Endodermal cell (in vitro differentiated cells): Measurements from ENCODE around the gene PNISR. TPM values are rescaled to one million over a fixed set of nuclear protein-coding genes. Genes with fewer than 3 reads are reported as not detected.

Source experiments
- DNase-seq: peaks from one replicate; pipeline ENCODE4 v3.0.0-alpha.2; 2017
- H3K27ac ChIP-seq: 2 replicates; pipeline ENCODE4 v1.5.1; 2013; ENCODE audit warnings: mild to moderate bottlenecking, low read depth, low read length, moderate library complexity
- H3K27me3 ChIP-seq: 2 replicates; pipeline ENCODE4 v1.6.1; 2013; ENCODE audit warnings: mild to moderate bottlenecking, low read length, moderate library complexity; ENCODE audit not compliant: insufficient read depth, control insufficient read depth, poor library complexity, severe bottlenecking
- H3K36me3 ChIP-seq: 2 replicates; pipeline ENCODE4 v1.7.0; 2013; ENCODE audit warnings: mild to moderate bottlenecking, low read length, moderate library complexity; ENCODE audit not compliant: control insufficient read depth, insufficient read depth
- H3K4me1 ChIP-seq: one replicate; pipeline ENCODE4 v1.7.0; 2013; ENCODE audit warnings: low read length; ENCODE audit not compliant: control insufficient read depth, insufficient read depth
- H3K4me3 ChIP-seq: 2 replicates; pipeline ENCODE4 v1.5.1; 2013; ENCODE audit warnings: mild to moderate bottlenecking, low read length, moderate library complexity
- H3K9ac ChIP-seq: 2 replicates; pipeline ENCODE4 v1.6.1; 2013; ENCODE audit warnings: mild to moderate bottlenecking, low read length, moderate library complexity; ENCODE audit not compliant: poor library complexity, severe bottlenecking; ENCODE audit errors: extremely low read depth
- H3K9me3 ChIP-seq: 2 replicates; pipeline ENCODE4 v1.6.1; 2013; ENCODE audit warnings: mild to moderate bottlenecking, low read length, moderate library complexity; ENCODE audit not compliant: control insufficient read depth
- H3K27ac Mint-ChIP-seq: 2 replicates; pipeline ENCODE4 v1.8.0; 2020; ENCODE audit warnings: mixed read lengths
- H3K27me3 Mint-ChIP-seq: 2 replicates; pipeline ENCODE4 v1.8.0; 2021; ENCODE audit warnings: mild to moderate bottlenecking, mixed read lengths; ENCODE audit not compliant: insufficient read depth
- H3K36me3 Mint-ChIP-seq: 2 replicates; pipeline ENCODE4 v1.8.0; 2020; ENCODE audit warnings: low read depth, mixed read lengths
- H3K4me1 Mint-ChIP-seq: 2 replicates; pipeline ENCODE4 v1.8.0; 2020; ENCODE audit warnings: mixed read lengths
- H3K4me3 Mint-ChIP-seq: 2 replicates; pipeline ENCODE4 v1.8.0; 2020; ENCODE audit warnings: mild to moderate bottlenecking, moderate library complexity, mixed read lengths
- H3K9me3 Mint-ChIP-seq: 2 replicates; pipeline ENCODE4 v1.8.0; 2020; ENCODE audit warnings: mild to moderate bottlenecking, mixed read lengths
- CTCF ChIP-seq: fragments of 200-600 bp; sonication (generic); conservative IDR thresholded peaks from 2 replicates; pipeline ENCODE4 v1.5.0; 2021; ENCODE audit warnings: antibody characterized with exemption, mild to moderate bottlenecking
- WGBS, 2 experiments: methylation state at CpG; one replicate each; pipeline versions ENCODE4 v1.1.5 to v1.1.7; 2013; ENCODE audit warnings: missing lambda C conversion rate in 2 of 2, mixed read lengths in 1 of 2; ENCODE audit not compliant: insufficient coverage in 1 of 2, insufficient read length in 1 of 2; 5-methylcytosine and 5-hydroxymethylcytosine counted together
- total RNA-seq, 2 donors: library from RNA; stranded (reverse); fragmentation: NEBNext Ultra II Directional in 1 of 2; extraction: Animal tissue kit (Norgen Biotek cat#: 25700) in 1 of 2; gene quantifications; 2 replicates in 1 of 2; 3 replicates in 1 of 2; pipeline ENCODE4 v1.2.1, GENCODE V29; 2021

Gene PNISR
- total RNA-seq, 2 donors from 2014 or later: 150 to 197 TPM

DNA sequence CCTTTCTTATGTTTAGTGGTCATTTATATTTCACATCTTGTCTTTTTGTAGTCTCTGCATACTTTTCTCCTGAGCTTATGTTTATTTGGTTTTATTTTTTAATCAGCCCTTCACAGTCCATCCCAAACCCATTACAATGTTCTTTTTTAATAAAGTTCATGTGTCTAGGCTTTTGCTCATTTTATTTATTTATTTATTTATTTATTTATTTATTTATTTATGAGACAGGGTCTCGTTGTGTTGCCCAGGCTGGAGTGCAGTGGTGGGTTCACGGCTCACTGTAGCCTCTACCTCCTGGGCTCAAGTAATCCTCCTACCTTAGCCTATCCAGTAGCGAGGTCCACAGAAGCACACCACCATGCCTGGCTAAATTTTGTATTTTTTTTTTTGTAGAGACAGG lies 34.2 kb downstream of the PNISR start:
- no peak for DNase-seq
- WGBS, 2 experiments: 86 to 100% methylated on average over 1 to 3 of the region's 3 CpGs
- H3K4me3 Mint-ChIP-seq: no peak overlapping the region

GRCh38 chr6:99384507-99384906 lies 40.6 kb downstream of the PNISR start:
- Mint-ChIP-seq H3K4me3 (no peak overlapping the region), H3K9me3 (no peaks in the 10 kb centered on the region), H3K27ac (no peak overlapping the region), H3K36me3 (no peaks in the 10 kb centered on the region), H3K27me3 (no peaks in the 10 kb centered on the region), H3K4me1 (peaks cover 2% of the 10 kb centered on the region)
- Histone ChIP-seq H3K4me1 (no peaks in the 10 kb centered on the region), H3K27ac (no peak overlapping the region), H3K36me3 (no peaks in the 10 kb centered on the region), H3K4me3 (no peak overlapping the region), H3K9me3 (no peaks in the 10 kb centered on the region), H3K27me3 (no peaks in the 10 kb centered on the region), H3K9ac (no peak overlapping the region)
- no peak for TF ChIP-seq CTCF
- no peak for DNase-seq
- 80 to 92% methylated on average over 3 of the region's 3 CpGs for WGBS, 2 experiments

More for the DNA sequence above, 34.2 kb downstream of the PNISR start:
- no peaks in the 10 kb centered on the region for H3K9me3 ChIP-seq
- no peak overlapping the region for H3K27ac ChIP-seq
- no peak overlapping the region for H3K27ac Mint-ChIP-seq
- H3K4me1 Mint-ChIP-seq: peaks cover 10% of the 10 kb centered on the region
- no peaks in the 10 kb centered on the region for H3K4me1 ChIP-seq
- no peaks in the 10 kb centered on the region for H3K27me3 ChIP-seq
- no peaks in the 10 kb centered on the region for H3K9me3 Mint-ChIP-seq
- H3K27me3 Mint-ChIP-seq: no peaks in the 10 kb centered on the region
- H3K36me3 ChIP-seq: no peaks in the 10 kb centered on the region
- no peaks in the 10 kb centered on the region for H3K36me3 Mint-ChIP-seq
- H3K4me3 ChIP-seq: no peak overlapping the region
- no peak for TF ChIP-seq CTCF
- no peak overlapping the region for H3K9ac ChIP-seq

GRCh38 chr6:99378636-99379035 lies 46.5 kb downstream of the PNISR start:
- no peak for DNase-seq
- H3K9me3 Mint-ChIP-seq: no peaks in the 10 kb centered on the region
- H3K9ac ChIP-seq: no peak overlapping the region

More at GRCh38 chr6:99378636-99379035, 46.5 kb downstream of the PNISR start:
- TF ChIP-seq CTCF: no peak
- Mint-ChIP-seq H3K27ac (no peak overlapping the region), H3K4me3 (no peak overlapping the region), H3K27me3 (no peaks in the 10 kb centered on the region), H3K4me1 (no peaks in the 10 kb centered on the region), H3K36me3 (peaks cover 1% of the 10 kb centered on the region)
- Histone ChIP-seq H3K4me3 (no peak overlapping the region), H3K36me3 (no peaks in the 10 kb centered on the region), H3K4me1 (no peaks in the 10 kb centered on the region), H3K27me3 (no peaks in the 10 kb centered on the region), H3K27ac (no peak overlapping the region), H3K9me3 (no peaks in the 10 kb centered on the region)
